GM21447 (cell line): Measurements from ENCODE around the gene PALM3.

Experiments used
- ATAC-seq: cut with Tn5 transposase; IDR thresholded peaks from one replicate; pipeline ENCODE4 v1.9.1; 2021; ENCODE audit not compliant: unreplicated experiment

The PALM3 gene

DNA sequence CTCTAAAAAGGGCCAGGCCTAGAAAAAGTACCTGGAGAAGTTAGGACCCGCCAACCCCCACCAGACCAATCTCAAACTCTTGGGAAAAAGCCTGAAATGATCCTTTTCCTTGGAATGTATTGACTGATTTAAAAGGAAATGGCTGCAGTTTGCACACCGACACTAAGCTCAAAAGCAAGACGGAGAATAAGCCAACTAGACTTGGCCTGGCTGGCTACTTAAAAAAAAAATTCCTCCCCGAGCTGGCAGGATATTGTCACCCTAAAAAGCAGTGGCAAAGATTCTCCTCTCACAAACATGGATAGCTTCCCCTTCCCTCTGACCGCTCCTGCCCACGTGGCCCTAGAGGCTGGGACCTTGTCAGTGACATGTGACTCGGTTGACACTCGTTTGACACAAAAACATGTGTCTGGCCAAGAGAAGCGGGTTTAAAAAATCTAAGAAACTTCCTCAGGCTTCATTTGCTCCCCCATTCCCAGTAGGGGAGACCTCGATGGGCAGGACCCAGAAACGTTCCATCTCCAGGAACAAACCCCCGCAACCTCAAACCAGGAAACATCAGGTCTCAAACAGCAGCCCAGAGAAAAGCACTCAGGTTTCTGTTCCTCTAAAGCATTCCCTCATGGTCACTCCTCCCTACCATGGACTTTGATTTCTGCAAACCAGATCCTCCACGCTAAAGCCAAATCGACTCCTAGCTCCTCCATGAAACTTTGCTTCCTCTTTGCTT lies 57.1 kb downstream of the PALM3 start:
- ATAC-seq = no peak
